Spleen (tissue), 11 donors: ENCODE data around the gene SOX8. TPM values are rescaled to one million over a fixed set of nuclear protein-coding genes. Genes with fewer than 3 reads are reported as not detected.

ENCODE experiments used
- DNase-seq: peaks from one replicate; pipeline ENCODE4 v3.0.0-alpha.2; 2020
- H3K27ac ChIP-seq, 8 donors: fragments of 200-600 bp; sonication (generic) in 7 of 8; 1 replicate in 4 of 8; 2 replicates in 4 of 8; pipeline versions ENCODE4 v1.5.0 to v1.8.0; 2016 to 2021; ENCODE audit warnings: inconsistent platforms in 4 of 8, mild to moderate bottlenecking in 4 of 8, moderate library complexity in 1 of 8
- H3K27me3 ChIP-seq, 7 donors: fragments of 200-600 bp; sonication (generic) in 6 of 7; replicated peaks in 1 of 7; 1 replicate in 4 of 7; 2 replicates in 3 of 7; pipeline versions ENCODE4 v1.5.0 to v1.8.0; 2016 to 2021; ENCODE audit warnings: inconsistent platforms in 3 of 7, mild to moderate bottlenecking in 1 of 7
- H3K36me3 ChIP-seq, 6 donors: fragments of 200-600 bp; sonication (generic) in 5 of 6; 1 replicate in 4 of 6; 2 replicates in 2 of 6; pipeline versions ENCODE4 v1.5.0 to v1.8.0; 2016 to 2021; ENCODE audit warnings: inconsistent platforms in 2 of 6
- H3K4me1 ChIP-seq, 6 donors: fragments of 200-600 bp; sonication (generic) in 5 of 6; 1 replicate in 3 of 6; 2 replicates in 3 of 6; pipeline versions ENCODE4 v1.5.0 to v1.8.0; 2016 to 2021; ENCODE audit warnings: inconsistent platforms in 3 of 6
- H3K4me3 ChIP-seq, 8 donors: fragments of 200-600 bp; sonication (generic) in 7 of 8; 1 replicate in 4 of 8; 2 replicates in 4 of 8; pipeline versions ENCODE4 v1.5.0 to v1.8.0; 2016 to 2021; ENCODE audit warnings: inconsistent platforms in 4 of 8, mild to moderate bottlenecking in 4 of 8, moderate library complexity in 2 of 8
- H3K9me3 ChIP-seq, 8 donors: fragments of 200-600 bp; sonication (generic) in 7 of 8; 1 replicate in 4 of 8; 2 replicates in 4 of 8; pipeline versions ENCODE4 v1.5.0 to v1.8.0; 2016 to 2021; ENCODE audit warnings: inconsistent platforms in 4 of 8
- POLR2A ChIP-seq, 3 donors: fragments of 450-650 bp; IDR thresholded peaks; one replicate each; pipeline ENCODE4 v1.5.1; 2017; ENCODE audit warnings: antibody characterized with exemption in 3 of 3, mild to moderate bottlenecking in 1 of 3
- POLR2AphosphoS5 ChIP-seq, 3 donors: sonication (generic); formaldehyde crosslinking; IDR thresholded peaks; one replicate each; pipeline ENCODE4 v1.5.1; 2017; ENCODE audit warnings: antibody characterized with exemption in 3 of 3
- WGBS, 5 donors: extraction: QIAGEN DNeasy Blood & Tissue Kit in 3 of 5; methylation state at CpG; one replicate each; pipeline versions ENCODE4 v1.1.5 to v1.1.7; 2013 to 2018; 5-methylcytosine and 5-hydroxymethylcytosine counted together
- intact Hi-C: fragments of 100-400 bp; cut with DNase I; formaldehyde crosslinking; loops from one replicate; pipeline ENCODE4 v1.15.0; 2023; ENCODE audit warnings: low total_unique reads
- polyA plus RNA-seq, 3 donors: library from polyadenylated mRNA; stranded (reverse); fragments of 200-250 nt; gene quantifications; one replicate each; pipeline ENCODE4 v1.2.1, GENCODE V29; 2013
- total RNA-seq, 7 donors: library from RNA; depleted of rRNA in 3 of 7; stranded (reverse); fragments of >200 nt in 3 of 7; fragmentation: NEBNext Ultra II Directional in 4 of 7; extraction: Animal tissue kit (Norgen Biotek cat#: 25700) in 4 of 7; gene quantifications; one replicate each; pipeline versions ENCODE4 v1.1.0 to v1.2.1, GENCODE V29; 2016 to 2021
- TF ChIP-seq, protein P1 (sequence below), 11 experiments: fragments of 200-600 bp in 7 of 11; fragments of 450-650 bp in 4 of 11; sonication (generic) in 4 of 11; IDR thresholded peaks in 8 of 11; conservative IDR thresholded peaks in 3 of 11; 1 replicate in 7 of 11; 2 replicates in 4 of 11; pipeline versions ENCODE4 v1.4.0 to v1.8.0; 2016 to 2021; ENCODE audit warnings: antibody characterized with exemption in 11 of 11, inconsistent platforms in 4 of 11, mild to moderate bottlenecking in 1 of 11
- donor health status: healthy with polysubstance abuse.
- donor health status: DM: no; HTN: no; CAD: no; lungs with moderate emphysema.
- donor health status: DM: no; HTN: no; CAD: no.
- donor health status: Bipolar disorder and iron deficiency.
- donor health status: healthy.
- donor health status: DM: no; HTN: no; CAD: no.
- donor health status: DM: yes; HTN: yes; CAD: no.

The SOX8 gene
- total and polyA plus RNA-seq, 10 donors, result 0.60 to 3.7 (median 1.7) TPM

DNA sequence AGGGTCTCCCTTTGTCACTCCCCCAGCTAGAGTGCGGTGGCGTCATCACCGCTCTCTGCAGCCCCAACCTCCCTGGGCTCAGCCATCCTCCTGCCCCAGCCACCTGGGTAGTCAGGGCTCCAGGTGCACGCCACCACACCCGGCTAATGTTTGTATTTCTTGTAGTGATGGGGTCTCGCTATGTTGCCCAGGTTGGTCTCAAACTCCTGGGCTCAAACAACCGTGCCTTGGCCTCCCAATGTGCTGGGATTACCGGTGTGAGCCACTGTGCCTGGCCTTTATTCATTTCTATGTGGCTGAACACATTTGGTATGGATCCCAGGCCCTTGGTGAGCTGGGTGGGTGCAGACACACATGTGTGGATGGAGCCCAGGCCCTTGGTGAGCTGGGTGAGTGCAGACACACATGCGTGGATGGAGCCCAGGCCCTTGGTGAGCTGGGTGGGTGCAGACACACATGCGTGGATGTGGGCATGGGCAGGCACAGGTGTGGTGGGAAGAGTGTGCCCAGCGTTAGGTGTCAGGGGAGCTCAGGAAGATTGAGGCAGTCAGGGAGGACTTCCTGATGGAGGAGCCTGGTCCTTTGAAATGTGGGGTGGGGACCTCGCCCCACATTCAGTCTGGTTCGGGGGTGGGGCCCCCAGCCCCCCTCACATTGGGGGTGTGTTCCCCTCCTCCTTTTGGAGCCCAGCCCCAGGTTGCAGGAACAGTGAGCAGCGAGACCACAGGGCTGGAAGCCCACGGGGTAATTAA, 37.1 kb downstream of the SOX8 start:
- no peaks in the 10 kb centered on the region for H3K36me3 ChIP-seq
- no peak for DNase-seq
- H3K4me1 ChIP-seq, result peaks cover 0 to 5% (median 0%) of the 10 kb centered on the region in 6 donors
- H3K4me3 ChIP-seq, result no peak overlapping the region
- peaks cover 0 to 52% (median 29%) of the 10 kb centered on the region in 7 donors for H3K27me3 ChIP-seq
- peak overlapping the region in 1 of 8 donors; percentile 13 for H3K27ac ChIP-seq
- H3K9me3 ChIP-seq, result no peaks in the 10 kb centered on the region
- intact Hi-C loops, result no loop called here
- WGBS, 5 donors, result 81 to 90% (median 84%) methylated on average over 15 of the region's 15 CpGs
- TF ChIP-seq, protein P1, sequence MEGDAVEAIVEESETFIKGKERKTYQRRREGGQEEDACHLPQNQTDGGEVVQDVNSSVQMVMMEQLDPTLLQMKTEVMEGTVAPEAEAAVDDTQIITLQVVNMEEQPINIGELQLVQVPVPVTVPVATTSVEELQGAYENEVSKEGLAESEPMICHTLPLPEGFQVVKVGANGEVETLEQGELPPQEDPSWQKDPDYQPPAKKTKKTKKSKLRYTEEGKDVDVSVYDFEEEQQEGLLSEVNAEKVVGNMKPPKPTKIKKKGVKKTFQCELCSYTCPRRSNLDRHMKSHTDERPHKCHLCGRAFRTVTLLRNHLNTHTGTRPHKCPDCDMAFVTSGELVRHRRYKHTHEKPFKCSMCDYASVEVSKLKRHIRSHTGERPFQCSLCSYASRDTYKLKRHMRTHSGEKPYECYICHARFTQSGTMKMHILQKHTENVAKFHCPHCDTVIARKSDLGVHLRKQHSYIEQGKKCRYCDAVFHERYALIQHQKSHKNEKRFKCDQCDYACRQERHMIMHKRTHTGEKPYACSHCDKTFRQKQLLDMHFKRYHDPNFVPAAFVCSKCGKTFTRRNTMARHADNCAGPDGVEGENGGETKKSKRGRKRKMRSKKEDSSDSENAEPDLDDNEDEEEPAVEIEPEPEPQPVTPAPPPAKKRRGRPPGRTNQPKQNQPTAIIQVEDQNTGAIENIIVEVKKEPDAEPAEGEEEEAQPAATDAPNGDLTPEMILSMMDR (IDR thresholded peaks at IDR 0.05 in 8 of 11, conservative IDR thresholded peaks at IDR 0.05 in 3 of 11), result no peak
- no peak for TF ChIP-seq POLR2A (IDR thresholded peaks at IDR 0.05)
- TF ChIP-seq POLR2AphosphoS5 (IDR thresholded peaks at IDR 0.05), result no peak

DNA sequence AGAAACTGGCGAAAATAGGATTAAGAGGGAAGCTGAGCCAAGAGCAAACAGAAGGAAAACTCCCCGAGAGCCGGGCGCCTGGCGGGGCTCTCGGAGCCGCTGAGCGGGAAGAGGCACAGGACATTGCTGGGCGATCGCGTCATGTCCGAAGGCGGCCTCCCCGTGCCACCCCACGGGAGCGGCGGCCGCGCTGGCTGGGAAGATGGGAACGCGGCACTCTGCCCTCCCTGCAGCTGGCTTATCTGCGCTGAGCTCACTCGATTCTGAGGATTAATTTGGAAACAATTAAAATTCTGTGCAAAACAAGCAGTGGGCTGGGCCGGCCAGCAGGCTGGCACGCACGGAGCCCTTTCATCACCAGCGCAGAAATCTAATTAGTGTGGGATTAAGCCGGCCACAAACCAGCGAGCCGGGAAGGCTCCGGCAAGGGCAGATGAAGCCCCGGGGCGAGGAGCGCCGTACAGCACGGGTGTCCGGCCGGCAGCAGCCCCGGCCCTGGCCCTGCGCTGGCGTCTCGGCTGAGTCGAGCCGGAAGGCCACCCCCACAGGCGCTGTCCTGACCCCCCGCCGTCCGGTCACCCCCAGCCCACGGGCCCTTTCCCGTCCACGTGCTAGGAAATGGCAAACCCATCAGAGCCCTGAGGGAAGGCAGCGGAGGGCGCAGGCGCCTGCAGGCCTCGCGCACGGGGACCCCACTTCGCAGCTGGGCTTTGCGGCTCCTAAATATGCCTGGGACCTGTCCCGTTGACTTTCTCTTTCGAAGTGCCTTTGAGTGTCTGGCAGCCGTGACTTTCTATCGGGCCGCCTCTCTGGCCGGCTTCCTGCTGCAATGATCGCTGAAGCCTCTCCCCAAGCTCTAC, 37.9 kb downstream of the SOX8 start:
- intact Hi-C loops, result no loop called here

DNA sequence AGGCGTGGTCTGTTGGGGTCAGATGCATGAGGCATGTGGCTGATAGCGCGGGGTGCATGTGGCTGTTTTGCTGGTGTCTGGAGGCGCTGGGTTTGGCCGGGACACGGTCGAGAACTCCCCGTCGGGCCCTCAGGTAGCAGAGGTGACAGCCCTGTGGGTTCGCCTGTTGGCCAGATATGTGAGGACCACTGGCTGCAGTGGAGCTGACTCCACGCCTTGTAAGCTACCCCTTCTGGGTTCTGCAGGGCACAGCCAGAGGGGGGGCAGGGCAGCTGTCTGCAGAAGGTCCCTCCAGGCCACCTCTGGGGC, 38.5 kb downstream of the SOX8 start:
- Histone ChIP-seq H3K36me3 (no peaks in the 10 kb centered on the region), H3K4me3 (peak overlapping the region in 1 of 8 donors; percentile 37), H3K4me1 (peaks cover 0 to 5% (median 0%) of the 10 kb centered on the region in 6 donors), H3K27me3 (peaks cover 0 to 66% (median 30%) of the 10 kb centered on the region in 7 donors), H3K27ac (no peak overlapping the region), H3K9me3 (no peaks in the 10 kb centered on the region)
- intact Hi-C loops, result no loop called here
- TF ChIP-seq POLR2AphosphoS5 (IDR thresholded peaks at IDR 0.05), result no peak
- TF ChIP-seq, protein P1 (IDR thresholded peaks at IDR 0.05 in 8 of 11, conservative IDR thresholded peaks at IDR 0.05 in 3 of 11), result no peak
- TF ChIP-seq POLR2A (IDR thresholded peaks at IDR 0.05), result no peak
- 74 to 86% (median 82%) methylated on average over 10 to 11 of the region's 11 CpGs for WGBS, 5 donors
- no peak for DNase-seq

More for the DNA sequence above, 37.9 kb downstream of the SOX8 start:
- H3K27me3 ChIP-seq, result peaks cover 0 to 60% (median 30%) of the 10 kb centered on the region in 7 donors
- peak overlapping the region in 2 of 8 donors; percentile 14 to 37 for H3K4me3 ChIP-seq
- no peak for DNase-seq
- peak in 1 of 3 donors; percentile 17 for TF ChIP-seq POLR2AphosphoS5 (IDR thresholded peaks at IDR 0.05)
- TF ChIP-seq, protein P1 (IDR thresholded peaks at IDR 0.05 in 8 of 11, conservative IDR thresholded peaks at IDR 0.05 in 3 of 11), result no peak
- 68 to 87% (median 75%) methylated on average over 39 to 66 of the region's 66 CpGs for WGBS, 5 donors
- peak overlapping the region in 1 of 8 donors; percentile 13 for H3K27ac ChIP-seq
- no peaks in the 10 kb centered on the region for H3K9me3 ChIP-seq
- no peaks in the 10 kb centered on the region for H3K36me3 ChIP-seq
- H3K4me1 ChIP-seq, result peaks cover 0 to 5% (median 0%) of the 10 kb centered on the region in 6 donors

DNA sequence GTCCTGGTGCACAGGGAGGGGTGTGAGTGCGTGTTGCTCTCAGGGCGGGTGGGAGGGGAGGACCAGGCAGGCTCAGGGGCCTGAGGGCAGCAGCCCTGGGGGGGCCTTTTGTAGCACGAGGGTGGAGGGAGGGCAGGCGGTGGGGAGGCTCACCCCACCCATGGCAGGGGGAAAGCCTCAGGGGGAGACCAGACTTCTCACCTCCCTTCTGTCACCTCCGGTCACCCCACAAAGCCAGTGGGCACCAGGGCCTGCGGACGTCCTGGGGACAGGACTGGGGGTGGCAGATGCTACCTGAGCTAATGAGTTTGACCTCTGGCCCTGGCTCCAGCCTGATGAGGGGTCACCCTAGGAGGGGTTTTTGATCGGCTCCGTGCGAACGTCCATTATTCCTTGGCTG, 39.0 kb downstream of the SOX8 start:
- Histone ChIP-seq H3K4me1 (peaks cover 0 to 5% (median 0%) of the 10 kb centered on the region in 6 donors), H3K27ac (no peak overlapping the region), H3K9me3 (no peaks in the 10 kb centered on the region), H3K27me3 (peaks cover 0 to 68% (median 30%) of the 10 kb centered on the region in 7 donors), H3K4me3 (no peak overlapping the region), H3K36me3 (no peaks in the 10 kb centered on the region)
- DNase-seq, result no peak
- WGBS, 5 donors, result 86 to 90% (median 87%) methylated on average over 6 to 11 of the region's 11 CpGs
- TF ChIP-seq POLR2AphosphoS5 (IDR thresholded peaks at IDR 0.05) (no peak), POLR2A (IDR thresholded peaks at IDR 0.05) (no peak)
- TF ChIP-seq, protein P1 (IDR thresholded peaks at IDR 0.05 in 8 of 11, conservative IDR thresholded peaks at IDR 0.05 in 3 of 11), result no peak
- intact Hi-C loops, result no loop called here
